Cardiac fibroblast (primary cell): Measurements from ENCODE around the gene PIEZO2.
A peak's percentile ranks its signal among the peaks of the same experiment; 100 is the strongest.

Experiments used
- DNase-seq, 2 donors: peaks; one replicate each; pipeline versions ENCODE4 v3.0.0 to v3.0.0-alpha.2; 2010; ENCODE audit warnings: low read depth in 2 of 2
- H3K4me3 ChIP-seq, 2 donors: replicated peaks in 1 of 2; 1 replicate in 1 of 2; 2 replicates in 1 of 2; pipeline ENCODE4 v1.5.1; 2011; ENCODE audit warnings: low read depth in 2 of 2, low read length in 2 of 2, mild to moderate bottlenecking in 2 of 2, moderate library complexity in 1 of 2
- CTCF ChIP-seq: IDR thresholded peaks from one replicate; pipeline ENCODE4 v1.5.1; 2011; ENCODE audit warnings: low read depth, mild to moderate bottlenecking, low read length, inconsistent platforms

PIEZO2 gene

GRCh38 chr18:11046140-11046539, 103.2 kb downstream of the PIEZO2 start:
- TF ChIP-seq CTCF, result no peak
- H3K4me3 ChIP-seq, result no peak overlapping the region
- no peak for DNase-seq

- DNase-seq, result no peak
- H3K4me3 ChIP-seq, result no peak overlapping the region
- no peak for TF ChIP-seq CTCF
These were observed 105.7 kb downstream of the PIEZO2 start for GRCh38 chr18:11043694-11044093.

GRCh38 chr18:11042247-11042646, 107.1 kb downstream of the PIEZO2 start:
- no peak for TF ChIP-seq CTCF
- no peak overlapping the region for H3K4me3 ChIP-seq
- DNase-seq, result peak in 1 of 2 donors; percentile 15

- no peak overlapping the region for H3K4me3 ChIP-seq
- peak; percentile 73 to 75 for DNase-seq
- peak; percentile 80 for TF ChIP-seq CTCF
These were observed 108.3 kb downstream of the PIEZO2 start for GRCh38 chr18:11040823-11041656.

- no peak for DNase-seq
- TF ChIP-seq CTCF, result no peak
- no peak overlapping the region for H3K4me3 ChIP-seq
These were observed 109.0 kb downstream of the PIEZO2 start for GRCh38 chr18:11040359-11040758.

- DNase-seq, result no peak
- no peak overlapping the region for H3K4me3 ChIP-seq
- no peak for TF ChIP-seq CTCF
These were observed 111.7 kb downstream of the PIEZO2 start for GRCh38 chr18:11037533-11038240.
